Cardiac septum (tissue), 1 donor: ENCODE results near the gene ATP4A. TPM values are rescaled to one million over a fixed set of nuclear protein-coding genes. Genes with fewer than 3 reads are reported as not detected.
A peak's percentile ranks its signal among the peaks of the same experiment; 100 is the strongest.

Source experiments
- DNase-seq: peaks from one replicate; pipeline ENCODE4 v3.0.0-alpha.2; 2020; ENCODE audit warnings: low spot score
- intact Hi-C: fragments of 100-400 bp; cut with DNase I; formaldehyde crosslinking; loops from one replicate; pipeline ENCODE4 v1.14.0; 2022
- total RNA-seq: library from RNA; stranded (reverse); fragmentation: NEBNext Ultra II Directional; extraction: Animal tissue kit (Norgen Biotek cat#: 25700); gene quantifications from one replicate; pipeline ENCODE4 v1.2.1, GENCODE V29; 2021
- donor health status: DM: no; HTN: no; CAD: no.

ATP4A gene
- total RNA-seq, 1 donor from 2014 or later = not detected

DNA sequence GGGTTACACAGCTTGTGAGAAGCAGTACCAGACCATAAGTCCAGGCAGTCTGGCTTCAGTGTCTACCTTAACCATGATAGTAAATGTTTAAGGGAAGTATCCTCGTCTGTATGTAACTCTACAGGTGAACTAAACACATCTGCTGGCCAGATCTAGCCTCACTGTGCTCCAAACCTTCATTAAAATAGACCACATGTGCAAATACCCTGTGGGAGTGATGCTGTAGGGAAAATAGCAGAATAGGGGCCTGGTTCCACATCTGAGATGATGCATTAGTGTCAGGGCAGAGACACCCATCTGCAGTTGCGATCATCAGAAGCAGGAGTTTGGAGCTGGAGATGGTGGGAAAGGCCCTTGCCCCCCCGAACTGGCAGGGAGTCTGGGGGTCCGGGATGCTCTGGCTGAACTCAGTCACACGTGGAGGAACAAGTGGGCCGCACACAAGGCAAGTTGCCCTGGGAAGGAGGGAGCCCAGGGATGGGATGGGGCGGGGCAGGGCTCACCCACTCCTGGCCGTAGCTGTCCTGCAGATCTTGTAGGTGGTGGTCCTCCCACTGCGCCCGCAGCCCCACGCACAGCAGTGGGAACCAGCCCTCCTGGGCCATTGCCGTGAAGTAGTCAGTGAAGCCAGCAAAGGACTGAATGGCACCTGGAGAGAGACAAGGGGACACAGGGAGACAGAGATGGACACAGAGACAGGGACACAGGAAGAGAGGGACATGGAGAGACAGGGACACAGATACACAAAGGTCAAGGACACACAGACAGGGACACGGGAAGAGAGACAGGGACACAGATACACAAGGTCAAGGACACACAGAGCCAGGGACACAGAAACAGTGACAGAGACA, 10.7 kb downstream of the ATP4A start:
- no peak for DNase-seq
- intact Hi-C loops = no loop called here

DNA sequence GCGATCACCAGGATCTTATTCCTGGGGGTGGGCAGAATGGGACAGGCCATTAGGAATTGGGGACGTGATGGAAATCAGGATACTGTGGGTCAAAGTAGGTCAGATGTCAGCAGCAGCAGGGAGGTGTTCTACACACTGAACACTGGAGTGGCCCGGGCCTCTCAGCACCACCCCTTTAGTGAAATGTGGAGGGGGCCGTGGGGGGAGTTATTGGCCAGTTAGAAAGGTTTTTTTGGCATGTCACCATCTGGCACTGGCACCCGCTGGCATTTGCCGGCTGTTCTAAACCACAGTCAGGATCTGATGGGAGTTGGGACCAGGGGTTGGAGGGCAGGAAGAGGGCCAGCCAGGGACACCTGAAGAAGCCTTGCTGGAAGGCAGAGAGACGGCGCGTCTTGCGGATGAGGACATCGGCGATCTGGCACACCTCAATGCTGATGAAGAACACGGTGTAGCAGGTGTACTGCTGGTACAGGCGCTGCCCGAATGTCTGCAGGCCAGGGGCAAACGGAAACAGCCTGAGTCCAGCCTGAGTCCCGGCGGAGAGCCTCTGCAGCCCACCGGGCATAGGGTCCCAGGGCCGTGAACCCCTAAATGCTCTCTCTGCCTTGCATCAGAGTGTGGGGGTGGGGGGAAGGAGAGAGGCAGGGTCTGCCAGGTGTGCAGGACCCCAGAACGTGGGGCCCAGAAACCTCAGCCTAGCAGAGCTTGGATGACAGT, 12.2 kb downstream of the ATP4A start:
- intact Hi-C loops = no loop called here
- no peak for DNase-seq

DNA sequence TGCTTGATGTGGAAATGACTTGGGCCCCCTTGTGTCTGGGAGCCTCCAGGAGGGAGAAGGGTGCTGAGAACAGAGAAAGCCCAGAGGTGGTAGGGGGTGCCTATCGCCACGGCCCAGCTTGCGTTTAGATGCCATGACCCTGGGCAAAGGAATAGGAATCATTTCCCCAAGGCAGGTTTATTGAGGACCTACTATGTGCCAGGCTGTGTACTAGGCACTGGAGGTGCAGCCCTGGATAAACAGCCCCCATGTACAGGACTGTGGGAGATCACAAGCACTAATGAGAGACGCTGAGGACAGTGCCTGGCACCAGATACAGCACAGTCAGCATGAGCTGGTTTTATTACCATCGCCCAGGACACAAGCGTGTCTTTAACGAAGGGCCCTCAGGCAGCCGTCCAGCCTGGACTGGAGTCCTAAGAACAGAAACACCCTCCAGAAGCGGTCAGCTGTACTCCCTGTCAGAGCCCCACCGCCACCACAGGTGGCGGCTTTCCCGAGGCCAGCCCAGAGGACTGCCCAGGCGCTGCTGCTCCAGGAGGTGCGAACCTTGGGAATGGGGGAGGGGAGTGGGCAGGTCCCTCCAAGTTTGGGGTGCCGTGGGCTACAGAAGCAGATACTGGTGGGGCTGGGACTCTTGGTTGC, 13.5 kb downstream of the ATP4A start:
- no peak for DNase-seq
- intact Hi-C loops = loop anchor here (5.0 kb wide), 3 partner anchors 62 to 167 kb away; partner anchors contain the start of genes HAUS5 and KMT2B

DNA sequence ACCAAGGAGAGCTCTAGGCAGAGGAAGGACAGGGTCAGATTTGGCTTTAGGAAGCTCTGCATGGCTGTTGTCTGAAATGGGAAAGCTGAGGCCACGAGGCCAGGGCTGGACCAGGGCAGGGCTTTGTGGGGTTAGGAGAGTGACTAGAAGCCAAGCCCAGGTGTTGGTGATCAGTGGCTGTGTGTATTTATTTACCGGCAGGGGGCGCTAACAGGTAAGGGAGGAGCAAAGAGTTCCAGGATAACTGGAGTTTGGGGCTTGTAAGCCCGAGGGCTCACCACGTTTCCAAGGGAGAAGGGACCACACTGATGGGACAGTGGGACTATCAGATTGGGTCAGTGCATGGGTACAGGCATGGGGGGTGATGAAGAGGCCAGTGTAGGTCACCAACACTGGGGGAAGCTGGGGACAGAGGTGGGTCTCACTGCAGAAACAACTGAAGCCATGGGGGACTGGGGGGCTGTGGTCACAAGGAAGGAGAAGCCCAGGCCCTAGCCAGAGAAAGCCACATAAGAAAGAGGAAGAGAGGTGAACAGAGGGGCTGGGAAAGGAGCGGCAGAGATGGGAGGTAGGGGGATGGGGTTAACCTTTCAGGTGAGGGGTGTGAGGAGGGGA, 14.2 kb downstream of the ATP4A start:
- DNase-seq = no peak
- intact Hi-C loops = loop anchor here (5.0 kb wide), 3 partner anchors 63 to 168 kb away; partner anchors contain the start of genes HAUS5 and KMT2B

DNA sequence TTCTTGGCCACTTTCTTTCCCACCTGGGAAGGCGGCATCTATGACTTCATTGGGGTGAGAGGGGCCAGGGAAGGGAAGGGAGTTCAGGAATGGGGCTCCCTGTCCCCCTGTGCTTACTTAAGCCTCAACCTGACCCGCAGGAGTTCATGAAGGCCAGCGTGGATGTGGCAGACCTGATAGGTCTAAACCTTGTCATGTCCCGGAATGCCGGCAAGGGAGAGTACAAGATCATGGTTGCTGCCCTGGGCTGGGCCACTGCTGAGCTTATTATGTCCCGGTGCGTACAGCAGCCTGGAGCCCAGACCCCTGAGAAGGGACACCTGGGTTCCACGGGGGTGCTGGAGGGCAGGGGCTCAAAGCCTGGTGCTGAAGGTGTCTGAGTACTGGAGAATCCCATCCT, 16.9 kb downstream of the ATP4A start:
- no peak for DNase-seq
- intact Hi-C loops = loop anchor here (5.0 kb wide), 3 partner anchors 66 to 171 kb away; partner anchors contain the start of genes HAUS5 and KMT2B

DNA sequence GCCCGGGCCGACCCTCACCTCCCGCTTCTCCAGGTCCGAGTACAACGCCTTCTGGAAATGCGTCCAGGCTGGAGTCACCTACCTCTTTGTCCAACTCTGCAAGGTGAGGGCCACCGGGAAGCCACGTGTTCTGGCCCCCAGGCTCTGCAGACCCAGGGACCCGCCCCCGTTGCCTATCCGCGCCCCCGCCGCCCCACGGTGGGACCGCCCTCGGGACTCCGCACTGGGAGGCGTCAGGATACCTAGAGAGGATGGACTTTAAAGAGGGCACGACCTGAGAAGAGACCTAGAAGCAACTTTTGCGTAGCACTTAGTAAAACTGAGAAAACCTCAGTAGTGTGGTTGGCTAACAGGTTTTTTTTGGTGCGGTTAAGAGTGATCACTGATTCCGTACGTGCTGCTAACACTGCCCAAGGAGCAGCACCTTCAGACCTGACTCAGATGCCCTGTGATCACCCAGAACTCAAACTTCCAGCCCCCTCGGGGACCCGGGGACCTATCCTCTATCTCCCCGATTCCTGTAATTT, 17.5 kb downstream of the ATP4A start:
- DNase-seq = no peak
- intact Hi-C loops = loop anchor here (5.0 kb wide), 3 partner anchors 66 to 171 kb away; partner anchors contain the start of genes HAUS5 and KMT2B

DNA sequence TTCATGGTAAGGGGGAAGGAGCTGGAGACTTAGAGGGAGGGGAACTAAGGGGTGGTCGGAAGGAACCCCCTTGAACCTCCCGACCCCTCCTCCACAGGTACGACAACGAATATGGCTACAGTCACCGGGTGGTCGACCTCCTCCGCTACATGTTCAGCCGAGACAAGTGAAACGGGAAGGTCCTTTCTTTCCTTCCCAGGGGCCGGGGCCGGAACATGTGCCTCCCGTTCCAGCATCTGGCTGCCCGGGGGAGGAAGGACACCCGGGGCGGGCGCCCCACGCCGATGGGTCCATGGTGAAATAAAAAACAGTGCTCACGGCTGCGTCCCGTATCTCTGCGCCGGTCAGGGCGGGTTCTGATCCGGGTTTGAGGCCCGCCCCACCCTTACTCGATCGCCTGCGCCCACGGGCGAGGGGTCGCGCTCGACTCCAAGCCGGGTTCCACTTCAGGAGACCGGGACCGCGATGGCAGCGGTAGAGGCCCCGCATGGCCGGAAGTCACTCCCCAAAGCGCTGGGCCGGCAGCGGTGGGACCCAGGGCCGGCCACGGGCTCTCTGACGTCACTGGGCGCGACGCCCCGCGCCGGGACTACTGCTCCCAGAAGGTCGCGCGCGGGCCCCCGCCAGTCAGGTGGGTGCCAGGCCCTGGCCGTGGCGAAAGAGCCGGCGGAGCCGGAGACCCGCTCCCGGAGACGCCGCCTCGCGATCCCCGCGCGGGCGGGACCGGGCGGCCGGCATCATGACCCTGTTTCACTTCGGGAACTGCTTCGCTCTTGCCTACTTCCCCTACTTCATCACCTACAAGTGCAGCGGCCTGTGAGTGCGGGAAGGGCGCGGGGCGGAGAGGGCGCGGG, 18.2 kb downstream of the ATP4A start, which contains the start of gene TMEM147:
TSS of gene TMEM147 (plus strand) at position 626 of the 854 bp plus-strand sequence. CDS start at position 740, 114 bp downstream.
- DNase-seq = peak; percentile 95
- intact Hi-C loops = loop anchor here (5.0 kb wide), 3 partner anchors 67 to 172 kb away; partner anchors contain the start of genes HAUS5 and KMT2B

DNA sequence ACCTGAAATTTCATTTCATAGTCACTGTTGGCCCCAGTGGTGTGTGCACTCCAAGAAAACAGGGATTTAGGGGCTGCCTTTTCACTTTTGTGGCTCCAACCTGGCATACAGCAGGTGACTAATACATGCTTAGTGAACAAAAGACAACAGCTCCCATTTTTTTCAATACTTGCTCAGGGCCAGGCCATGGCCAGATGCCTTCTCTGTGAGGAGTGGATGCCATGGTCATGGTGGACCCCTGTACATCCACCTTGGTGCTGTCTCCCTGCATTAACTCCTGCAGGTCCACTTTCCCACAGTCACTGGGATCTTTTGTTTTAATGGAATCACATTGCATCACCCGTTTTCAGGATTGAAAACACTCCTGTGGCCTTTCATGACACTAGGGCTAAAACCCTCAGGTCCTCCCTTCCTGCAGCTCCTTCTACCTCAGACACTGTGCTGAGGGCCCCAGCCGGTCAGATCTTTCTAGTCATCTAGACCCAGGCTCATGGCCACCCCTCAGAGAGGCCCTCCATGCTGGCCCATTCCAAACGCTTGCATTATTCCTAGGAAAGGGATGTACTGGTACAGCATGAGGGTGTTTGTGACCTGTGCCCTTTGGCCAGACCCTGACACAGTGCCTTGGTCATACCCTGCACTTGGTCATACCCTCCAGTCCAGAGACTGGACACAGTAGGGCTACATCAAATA, 19.2 kb downstream of the ATP4A start:
- intact Hi-C loops = no loop called here
- no peak for DNase-seq

DNA sequence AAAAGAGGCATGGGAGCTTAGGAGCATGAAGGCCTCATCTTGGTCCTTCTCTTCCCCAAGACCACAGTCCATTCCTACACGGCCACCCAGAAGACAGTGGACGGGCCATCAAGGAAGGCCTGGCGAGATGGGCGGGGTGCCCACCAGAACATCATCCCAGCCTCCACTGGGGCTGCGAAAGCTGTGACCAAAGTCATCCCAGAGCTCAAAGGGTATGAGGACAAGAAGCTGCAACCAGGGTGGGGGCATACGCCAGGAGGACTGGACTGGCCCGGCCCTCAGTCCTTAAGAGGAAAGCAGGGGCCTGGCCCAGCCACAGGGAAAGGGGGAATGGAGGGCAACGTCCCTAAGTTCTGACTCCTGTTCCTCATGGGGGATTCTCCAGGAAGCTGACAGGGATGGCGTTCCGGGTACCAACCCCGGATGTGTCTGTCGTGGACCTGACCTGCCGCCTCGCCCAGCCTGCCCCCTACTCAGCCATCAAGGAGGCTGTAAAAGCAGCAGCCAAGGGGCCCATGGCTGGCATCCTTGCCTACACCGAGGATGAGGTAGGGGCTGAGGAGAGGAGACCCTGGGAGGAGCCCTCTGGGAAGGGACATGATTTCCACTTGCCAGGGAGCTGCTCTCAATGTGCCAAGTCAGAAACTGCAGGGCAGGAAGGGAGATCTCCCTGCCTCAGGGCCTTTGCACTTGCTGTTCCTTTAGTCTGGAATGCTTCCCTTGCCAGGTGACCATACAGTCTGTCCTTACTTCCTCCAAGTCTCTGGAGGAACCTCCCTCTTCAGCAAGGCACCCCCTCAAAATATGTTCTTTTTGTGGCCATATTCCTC, 20.0 kb downstream of the ATP4A start:
- DNase-seq = no peak
- intact Hi-C loops = no loop called here

DNA sequence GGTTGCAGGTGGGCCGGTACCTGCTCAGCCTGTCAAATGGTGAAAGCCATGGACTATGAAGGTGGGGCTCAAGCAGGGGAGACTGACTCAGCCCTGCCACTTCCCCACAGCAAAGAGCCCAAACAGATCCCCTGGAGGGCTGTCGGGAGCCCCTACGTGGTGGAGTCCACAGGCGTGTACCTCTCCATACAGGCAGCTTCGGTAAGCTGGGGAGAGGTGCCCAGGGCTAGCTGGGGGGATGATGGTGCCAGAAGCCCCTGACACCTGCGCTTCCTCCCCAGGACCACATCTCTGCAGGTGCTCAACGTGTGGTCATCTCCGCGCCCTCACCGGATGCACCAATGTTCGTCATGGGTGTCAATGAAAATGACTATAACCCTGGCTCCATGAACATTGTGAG, 21.2 kb downstream of the ATP4A start:
- intact Hi-C loops = no loop called here
- DNase-seq = no peak

DNA sequence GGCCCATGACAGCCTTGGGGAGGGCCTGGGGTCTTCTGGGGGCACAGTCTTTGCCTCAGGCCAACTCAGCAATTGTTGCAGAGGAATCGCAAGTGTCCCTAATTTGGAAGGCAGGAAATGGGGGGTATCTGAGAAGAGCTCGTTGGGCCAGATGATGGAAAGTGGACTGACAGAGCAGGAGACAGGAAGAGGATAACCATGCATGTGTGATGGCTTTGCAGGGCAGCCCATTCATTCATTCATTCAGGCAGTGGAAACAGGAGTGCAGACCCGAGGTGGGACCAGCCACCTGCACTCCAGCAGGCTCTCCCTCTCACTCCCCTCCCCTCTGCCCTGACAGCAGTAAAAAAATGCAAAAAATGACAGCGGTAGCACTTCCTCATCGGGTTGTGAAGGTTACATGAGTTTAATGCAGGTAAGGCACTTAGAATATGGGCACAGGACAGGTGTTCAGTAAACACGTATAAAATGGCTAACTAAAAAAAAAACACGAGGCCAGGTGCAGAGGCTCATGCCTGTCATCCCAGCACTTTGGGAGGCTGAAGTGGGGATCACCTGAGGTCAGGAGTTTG, 23.0 kb downstream of the ATP4A start:
- DNase-seq = no peak

DNA sequence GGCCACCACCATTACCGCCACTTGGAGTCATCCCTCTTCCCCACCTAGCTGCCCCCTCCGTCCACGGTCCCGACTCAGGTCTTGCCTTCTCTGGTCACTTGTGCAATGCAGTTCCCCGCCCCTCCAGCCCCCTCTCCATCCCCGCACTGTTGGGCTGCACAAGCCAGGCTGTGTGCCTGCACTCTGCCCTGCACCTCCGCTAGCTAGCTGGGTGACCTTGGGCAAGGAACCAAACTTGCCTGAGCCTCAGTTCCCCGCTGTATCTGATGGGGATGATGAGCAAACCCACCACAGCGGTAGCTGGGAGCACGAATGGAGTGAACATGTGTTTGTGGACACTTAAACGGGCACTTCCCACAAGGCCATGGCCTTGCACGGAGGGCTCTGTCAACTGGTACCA, 23.6 kb downstream of the ATP4A start:
- intact Hi-C loops = no loop called here
- no peak for DNase-seq

More for the DNA sequence above, 23.0 kb downstream of the ATP4A start:
- intact Hi-C loops = no loop called here

DNA sequence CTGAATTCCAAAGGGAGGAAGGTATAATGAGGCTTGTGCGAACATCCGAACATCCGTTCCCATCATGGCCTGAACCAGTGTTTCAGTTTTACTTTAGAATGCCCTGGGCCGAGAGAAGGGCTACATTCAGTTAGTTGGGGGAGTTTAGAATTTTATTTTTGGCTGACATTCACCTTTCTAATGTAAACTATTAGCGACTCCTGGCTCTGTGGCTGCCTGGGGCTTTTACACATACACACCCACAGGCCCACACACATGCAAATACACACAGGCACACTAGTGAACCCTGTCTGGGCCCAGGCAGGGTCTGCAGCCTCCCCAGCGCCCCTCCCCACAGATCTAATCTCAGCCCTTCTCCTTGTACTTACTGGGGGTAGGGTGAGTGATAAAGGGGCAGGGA, 24.1 kb downstream of the ATP4A start:
- DNase-seq = no peak
- intact Hi-C loops = no loop called here

DNA sequence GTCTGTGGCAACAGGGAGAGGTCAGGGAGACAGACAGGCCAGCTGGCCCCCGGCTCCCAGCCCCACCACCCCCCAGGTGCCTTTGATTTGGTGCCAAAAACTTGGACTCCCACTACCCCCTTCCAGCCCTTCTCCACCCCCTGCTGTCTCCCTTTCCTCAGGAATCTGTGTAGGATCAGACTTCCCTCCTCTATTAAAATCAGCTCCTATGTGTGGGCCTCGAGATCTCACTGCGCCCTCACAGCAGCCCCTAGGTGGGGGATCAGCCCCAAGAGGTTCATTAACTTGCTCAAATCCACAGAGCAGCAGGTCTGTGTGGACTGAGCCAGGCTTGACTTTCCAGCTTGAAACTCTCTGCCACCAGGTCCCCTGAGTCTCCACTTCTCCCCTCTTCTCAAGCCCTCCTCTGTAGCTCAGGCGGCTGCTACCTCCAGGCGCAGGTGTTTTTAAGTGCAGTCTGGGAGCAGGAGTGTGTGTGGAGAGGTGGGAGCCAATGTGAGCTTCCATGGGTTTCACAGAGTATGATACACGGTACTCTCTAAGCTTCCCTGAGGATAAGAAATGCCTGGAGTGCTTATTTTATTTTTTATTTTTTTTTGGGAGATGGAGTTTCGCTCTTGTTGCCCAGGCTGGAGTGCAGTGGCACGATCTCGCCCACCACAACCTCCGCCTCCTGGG, 28.5 kb downstream of the ATP4A start:
- no peak for DNase-seq
- intact Hi-C loops = no loop called here

DNA sequence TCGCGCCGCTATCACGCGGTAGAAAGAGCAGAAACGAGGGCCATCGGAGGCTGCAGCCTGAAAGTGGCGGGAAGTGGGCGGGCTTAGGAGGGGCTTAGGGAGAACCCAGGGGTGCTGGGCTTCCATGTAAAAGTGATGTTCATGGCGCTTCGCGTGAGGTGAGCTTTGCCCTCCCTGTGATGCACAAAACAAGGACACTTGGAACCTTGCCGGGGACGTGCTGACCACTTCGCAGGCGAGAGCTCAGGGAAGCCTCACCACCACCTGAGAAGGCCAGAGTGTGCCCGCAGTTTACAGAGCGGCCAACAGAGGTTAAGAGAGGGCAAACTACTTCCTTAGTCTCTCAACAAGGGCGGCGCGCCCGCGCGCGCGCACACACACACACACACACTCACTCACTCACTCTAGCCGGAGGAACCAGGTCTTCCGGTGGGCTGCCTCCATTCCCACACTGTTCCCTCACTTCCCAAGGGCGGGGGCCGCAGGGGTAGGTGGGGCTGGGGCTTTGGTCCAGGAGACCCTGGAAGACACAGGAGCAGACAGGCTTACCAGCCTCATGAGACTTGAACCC, 29.6 kb downstream of the ATP4A start:
- intact Hi-C loops = no loop called here
- DNase-seq = no peak
